Breast epithelium (tissue), 4 donors: ENCODE measurements around the gene SLC8A3. TPM values are rescaled to one million over a fixed set of nuclear protein-coding genes. Genes with fewer than 3 reads are reported as not detected.

Source experiments
- DNase-seq, 2 donors: peaks; one replicate each; pipeline ENCODE4 v3.0.0-alpha.2; 2019; ENCODE audit warnings: low spot score in 2 of 2
- H3K27ac ChIP-seq, 2 donors: fragments of 200-600 bp; sonication (generic) in 1 of 2; one replicate each; pipeline ENCODE4 v1.5.1; 2016 to 2019; ENCODE audit warnings: mild to moderate bottlenecking in 1 of 2
- H3K27me3 ChIP-seq, 2 donors: fragments of 200-600 bp; sonication (generic) in 1 of 2; one replicate each; pipeline versions ENCODE4 v1.5.1 to v1.6.0; 2017 to 2019; ENCODE audit warnings: control low read depth in 1 of 2, mild to moderate bottlenecking in 1 of 2
- H3K36me3 ChIP-seq: fragments of 200-600 bp; one replicate; pipeline ENCODE4 v1.5.1; 2019
- H3K4me1 ChIP-seq, 2 donors: fragments of 200-600 bp; sonication (generic); one replicate each; pipeline ENCODE4 v1.5.1; 2016 to 2019; ENCODE audit warnings: control low read depth in 1 of 2
- H3K4me3 ChIP-seq, 3 donors: fragments of 200-600 bp; sonication (generic); 1 replicate in 2 of 3; 2 replicates in 1 of 3; pipeline ENCODE4 v1.5.1; 2016 to 2019; ENCODE audit warnings: mild to moderate bottlenecking in 3 of 3, moderate library complexity in 2 of 3
- H3K9me3 ChIP-seq, 2 donors: fragments of 200-600 bp; sonication (generic) in 1 of 2; one replicate each; pipeline ENCODE4 v1.5.1; 2016 to 2019; ENCODE audit warnings: control low read depth in 1 of 2
- CTCF ChIP-seq, 3 donors: fragments of 450-650 bp; IDR thresholded peaks; one replicate each; pipeline ENCODE4 v1.5.1; 2016 to 2017; ENCODE audit warnings: antibody characterized with exemption in 3 of 3, mild to moderate bottlenecking in 3 of 3, moderate library complexity in 3 of 3
- POLR2A ChIP-seq: fragments of 450-650 bp; IDR thresholded peaks from one replicate; pipeline ENCODE4 v1.6.1; 2016; ENCODE audit warnings: antibody characterized with exemption, mild to moderate bottlenecking, moderate library complexity
- POLR2AphosphoS5 ChIP-seq, 3 donors: sonication (generic); formaldehyde crosslinking; IDR thresholded peaks; one replicate each; pipeline ENCODE4 v1.6.1; 2017; ENCODE audit warnings: antibody characterized with exemption in 3 of 3
- intact Hi-C: fragments of 100-400 bp; cut with DNase I; formaldehyde crosslinking; loops from one replicate; pipeline ENCODE4 v1.15.1; 2023; ENCODE audit warnings: low total_unique reads
- total RNA-seq, 3 donors: library from RNA; depleted of rRNA; stranded (reverse); fragments of >200 nt; gene quantifications; one replicate each; pipeline ENCODE4 v1.1.0, GENCODE V29; 2016

SLC8A3 gene
- total RNA-seq, 3 donors from 2014 or later: 0.59 to 1.8 TPM; not detected in 1

GRCh38 chr14:70162358-70162757, 26.4 kb downstream of the SLC8A3 start:
- no peak for TF ChIP-seq POLR2A

GRCh38 chr14:70156592-70156991, 32.2 kb downstream of the SLC8A3 start:
- intact Hi-C loops: no loop called here

More at GRCh38 chr14:70162358-70162757, 26.4 kb downstream of the SLC8A3 start:
- intact Hi-C loops: no loop called here
- no peak for DNase-seq
- no peaks in the 10 kb centered on the region for H3K4me1 ChIP-seq
- no peaks in the 10 kb centered on the region for H3K36me3 ChIP-seq
- no peak overlapping the region for H3K4me3 ChIP-seq
- no peak overlapping the region for H3K27ac ChIP-seq
- H3K9me3 ChIP-seq: no peaks in the 10 kb centered on the region
- H3K27me3 ChIP-seq: peaks cover 0 to 5% of the 10 kb centered on the region in 2 donors

GRCh38 chr14:70152704-70153103, 36.0 kb downstream of the SLC8A3 start:
- TF ChIP-seq CTCF (IDR thresholded peaks at IDR 0.05) (no peak), POLR2A (no peak), POLR2AphosphoS5 (IDR thresholded peaks at IDR 0.05) (no peak)
- Histone ChIP-seq H3K27ac (no peak overlapping the region), H3K27me3 (peaks cover 0 to 3% of the 10 kb centered on the region in 2 donors), H3K4me3 (no peak overlapping the region), H3K9me3 (no peaks in the 10 kb centered on the region), H3K36me3 (no peaks in the 10 kb centered on the region), H3K4me1 (no peaks in the 10 kb centered on the region)
- no peak for DNase-seq
- intact Hi-C loops: no loop called here

More at GRCh38 chr14:70156592-70156991, 32.2 kb downstream of the SLC8A3 start:
- Histone ChIP-seq H3K4me1 (no peaks in the 10 kb centered on the region), H3K27ac (no peak overlapping the region), H3K36me3 (no peaks in the 10 kb centered on the region), H3K4me3 (no peak overlapping the region), H3K27me3 (peaks cover 0 to 3% of the 10 kb centered on the region in 2 donors), H3K9me3 (no peaks in the 10 kb centered on the region)
- TF ChIP-seq CTCF (IDR thresholded peaks at IDR 0.05) (no peak), POLR2AphosphoS5 (IDR thresholded peaks at IDR 0.05) (no peak), POLR2A (no peak)
- no peak for DNase-seq

GRCh38 chr14:70152081-70152480, 36.7 kb downstream of the SLC8A3 start:
- DNase-seq: no peak
- no peaks in the 10 kb centered on the region for H3K9me3 ChIP-seq
- TF ChIP-seq CTCF (IDR thresholded peaks at IDR 0.05) (no peak), POLR2A (no peak), POLR2AphosphoS5 (IDR thresholded peaks at IDR 0.05) (no peak)
- H3K27ac ChIP-seq: no peak overlapping the region
- no peak overlapping the region for H3K4me3 ChIP-seq
- peaks cover 0 to 5% of the 10 kb centered on the region in 2 donors for H3K27me3 ChIP-seq
- no peaks in the 10 kb centered on the region for H3K4me1 ChIP-seq
- intact Hi-C loops: no loop called here
- H3K36me3 ChIP-seq: no peaks in the 10 kb centered on the region

- intact Hi-C loops: no loop called here
- Histone ChIP-seq H3K27ac (no peak overlapping the region), H3K27me3 (peaks cover 0 to 17% of the 10 kb centered on the region in 2 donors), H3K4me3 (no peak overlapping the region), H3K36me3 (no peaks in the 10 kb centered on the region), H3K9me3 (no peaks in the 10 kb centered on the region), H3K4me1 (no peaks in the 10 kb centered on the region)
- no peak for DNase-seq
- TF ChIP-seq POLR2AphosphoS5 (IDR thresholded peaks at IDR 0.05): no peak
- no peak for TF ChIP-seq CTCF (IDR thresholded peaks at IDR 0.05)
- no peak for TF ChIP-seq POLR2A
These were observed 39.1 kb downstream of the SLC8A3 start for GRCh38 chr14:70149596-70150165.
